HG03025 (cell line): ENCODE measurements around the gene MED27.

Experiments
- ATAC-seq: cut with Tn5 transposase; IDR thresholded peaks from one replicate; pipeline ENCODE4 v1.9.1; 2021; ENCODE audit warnings: mild to moderate bottlenecking, moderate library complexity; ENCODE audit not compliant: unreplicated experiment, low FRiP score

MED27 gene

GRCh38 chr9:132044176-132044875 is 35.3 kb downstream of the MED27 start:
- ATAC-seq: no peak

- no peak for ATAC-seq
Measured at GRCh38 chr9:132043708-132044107, 36.0 kb downstream of the MED27 start.

- ATAC-seq: no peak
Measured at GRCh38 chr9:132042324-132042723, 37.3 kb downstream of the MED27 start.

GRCh38 chr9:132041798-132042197 is 37.9 kb downstream of the MED27 start:
- ATAC-seq: no peak

- ATAC-seq: no peak
Measured at GRCh38 chr9:132040808-132041207, 38.9 kb downstream of the MED27 start.

GRCh38 chr9:132040246-132040645 is 39.4 kb downstream of the MED27 start:
- ATAC-seq: no peak

- no peak for ATAC-seq
Measured at GRCh38 chr9:132039284-132039683, 40.4 kb downstream of the MED27 start.

- ATAC-seq: no peak
Measured at GRCh38 chr9:132037458-132037857, 42.2 kb downstream of the MED27 start.

- no peak for ATAC-seq
Measured at GRCh38 chr9:132036521-132036920, 43.1 kb downstream of the MED27 start.

- no peak for ATAC-seq
Measured at GRCh38 chr9:132035679-132036078, 44.0 kb downstream of the MED27 start.

GRCh38 chr9:132032238-132032950 is 47.3 kb downstream of the MED27 start:
- ATAC-seq: no peak

- ATAC-seq: no peak
Measured at GRCh38 chr9:132031467-132032237, 48.0 kb downstream of the MED27 start.

- no peak for ATAC-seq
Measured at GRCh38 chr9:132030626-132031325, 48.9 kb downstream of the MED27 start.

- no peak for ATAC-seq
Measured at GRCh38 chr9:132027752-132028663, 51.7 kb downstream of the MED27 start.

GRCh38 chr9:132026932-132027585 is 52.6 kb downstream of the MED27 start:
- ATAC-seq: no peak

- no peak for ATAC-seq
Measured at GRCh38 chr9:132025766-132026165, 53.9 kb downstream of the MED27 start.

- no peak for ATAC-seq
Measured at GRCh38 chr9:132024589-132024988, 55.1 kb downstream of the MED27 start.

- no peak for ATAC-seq
Measured at GRCh38 chr9:132023419-132024180, 56.1 kb downstream of the MED27 start.
